Measurements from ENCODE around the gene UGT3A1.
"Not testable (repeated sequence)": the region's sequence is repeated elsewhere in the genome, so short reads cannot be mapped to it uniquely, and the experiment has no call there.

The UGT3A1 gene

DNA sequence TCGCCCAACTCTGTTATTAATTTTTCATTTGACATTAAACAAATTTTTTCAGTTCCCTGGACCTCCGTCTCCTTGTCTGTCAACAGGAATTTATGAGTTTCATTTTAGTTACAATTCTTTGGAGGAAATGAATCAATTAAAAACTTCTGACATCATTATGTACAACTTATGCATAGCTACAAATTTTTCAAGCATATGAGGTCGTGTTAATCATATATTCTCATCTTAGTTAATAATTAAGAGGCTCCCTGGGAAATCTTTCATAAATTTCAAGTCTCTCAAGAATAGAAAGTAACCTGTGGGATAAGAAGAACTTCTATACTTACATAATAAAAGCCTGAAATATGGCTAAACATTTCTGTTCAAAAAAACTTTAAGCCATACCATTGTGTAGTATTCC is 3.4 kb downstream of the UGT3A1 start:
- DNase-seq (ENCODE audit: low read depth), result no peak

DNA sequence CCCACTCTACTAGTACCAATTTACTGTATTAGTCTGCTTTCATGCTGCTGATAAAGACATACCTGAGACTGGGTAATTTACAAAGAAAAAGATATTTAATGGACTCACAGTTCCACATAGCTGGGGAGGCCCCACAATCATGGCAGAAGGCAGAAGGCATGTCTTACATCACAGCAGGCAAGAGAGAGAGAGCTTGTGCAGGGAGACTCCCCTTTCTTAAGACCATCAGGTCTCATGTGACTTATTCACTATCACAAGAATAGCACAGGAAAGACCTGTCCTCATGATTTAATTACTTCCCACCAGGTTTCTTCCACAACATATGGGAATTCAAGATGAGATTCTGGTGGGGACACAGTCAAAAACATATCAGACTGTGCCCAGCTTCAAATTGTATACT is 11.5 kb downstream of the UGT3A1 start:
- no peak for DNase-seq (ENCODE audit: low read depth)

DNA sequence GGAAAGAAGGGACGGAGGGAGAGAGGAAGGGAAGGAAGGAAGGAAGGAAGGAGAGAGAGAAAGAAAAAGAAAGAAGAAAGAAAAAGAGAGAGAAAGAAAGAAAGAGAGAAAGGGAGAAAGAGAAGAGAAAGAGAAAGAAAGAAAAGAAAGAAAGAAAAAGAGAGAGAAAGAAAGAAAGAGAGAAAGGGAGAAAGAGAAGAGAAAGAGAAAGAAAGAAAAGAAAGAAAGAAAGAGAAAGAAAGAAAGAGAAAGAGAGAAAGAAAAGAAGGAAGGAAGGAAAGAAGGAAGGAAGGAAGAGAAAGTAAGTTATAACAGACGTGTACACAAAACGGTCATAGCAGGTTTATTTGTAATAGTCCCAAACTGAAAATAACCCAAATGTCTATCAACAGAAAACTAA is 14.3 kb downstream of the UGT3A1 start:
- not testable (repeated sequence) for DNase-seq (ENCODE audit: low read depth)

DNA sequence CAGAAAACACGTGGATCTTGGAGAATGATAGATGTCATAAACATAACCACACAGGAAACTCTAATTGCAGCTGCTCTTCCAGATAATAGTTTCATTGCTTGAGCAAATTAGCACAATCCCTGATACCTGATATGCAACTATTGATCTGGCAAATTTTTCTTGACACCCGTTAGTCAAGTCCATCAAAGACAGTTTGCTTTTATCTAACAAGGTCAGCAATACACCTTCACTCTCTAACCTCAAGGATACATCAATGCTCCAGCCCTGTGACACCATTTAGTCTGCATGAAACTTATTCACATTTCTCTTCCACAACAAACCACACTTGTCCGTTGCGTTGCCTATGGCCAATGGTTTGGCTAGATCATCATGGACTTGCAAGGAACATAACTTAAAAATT is 16.6 kb downstream of the UGT3A1 start:
- DNase-seq (ENCODE audit: low read depth), result no peak

DNA sequence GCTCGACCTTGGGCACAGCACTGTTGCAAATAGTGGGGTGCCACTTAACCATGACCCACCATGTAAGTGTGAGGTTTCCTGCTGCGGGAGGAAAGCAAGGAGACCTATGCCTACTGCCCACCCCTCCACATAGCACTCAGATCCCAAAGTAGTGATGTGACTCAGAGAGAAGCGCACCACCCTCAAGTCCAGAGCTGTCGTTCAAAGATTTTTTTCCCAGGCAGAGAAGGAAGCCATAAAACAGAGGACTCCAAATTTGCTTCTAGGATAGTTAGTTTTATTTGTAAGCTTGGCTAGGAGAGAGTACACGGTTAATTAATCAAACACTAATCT is 19.3 kb downstream of the UGT3A1 start:
- DNase-seq (ENCODE audit: low read depth), result no peak

DNA sequence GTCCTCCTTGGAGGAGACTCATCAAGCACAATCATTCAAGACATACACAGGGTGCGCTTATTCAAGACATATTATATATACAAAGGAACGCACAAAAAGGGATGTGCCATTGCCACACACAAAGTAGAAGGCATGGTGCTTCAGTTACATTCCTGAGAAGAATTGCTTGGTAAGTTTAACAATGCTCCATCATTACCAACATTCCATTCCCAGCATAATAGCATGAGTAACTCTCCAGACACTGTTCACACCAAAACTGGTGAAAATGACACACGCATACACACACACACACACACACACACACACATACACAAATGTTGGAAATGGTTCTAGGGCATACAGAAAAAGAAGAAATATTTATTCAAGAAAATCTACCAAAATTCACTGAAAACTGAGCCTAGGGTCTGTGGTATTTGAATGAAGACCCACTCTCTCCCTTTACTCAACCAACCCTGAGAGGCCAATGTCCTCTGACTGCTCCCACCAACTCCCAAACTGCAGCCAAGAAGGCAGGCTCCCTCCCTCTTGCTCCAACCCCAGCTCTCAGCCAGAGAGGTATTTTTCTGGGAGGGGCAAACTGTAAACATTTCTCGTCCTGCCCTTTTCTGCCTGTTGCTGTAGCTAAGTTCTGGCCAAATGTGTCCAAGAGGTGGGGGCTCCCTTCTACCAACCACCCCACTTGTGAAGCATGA is 19.9 kb downstream of the UGT3A1 start:
- DNase-seq (ENCODE audit: low read depth), result no peak

DNA sequence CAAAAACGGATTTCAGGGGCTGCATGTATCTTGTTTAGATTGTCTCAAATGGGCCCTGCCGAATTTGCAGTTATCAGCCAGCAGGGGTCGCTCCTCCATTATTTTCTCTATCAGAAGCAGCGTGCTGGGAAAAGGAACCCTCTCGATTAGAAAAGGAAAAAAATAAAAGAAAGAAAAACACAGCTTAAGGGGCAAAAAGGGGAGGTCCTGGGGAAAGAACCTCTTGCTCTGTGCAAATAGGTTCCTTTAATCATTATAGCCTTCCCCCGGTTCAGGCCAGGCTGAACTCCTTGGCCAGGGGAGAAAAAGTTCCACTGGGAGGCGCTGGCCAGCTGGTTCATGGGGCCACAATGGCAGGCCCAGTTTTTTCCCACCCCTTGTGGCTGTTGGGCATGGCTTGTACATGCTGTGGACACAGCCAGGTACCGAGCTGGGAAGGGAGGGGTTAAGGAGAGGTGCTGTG is 27.8 kb downstream of the UGT3A1 start:
- DNase-seq (ENCODE audit: low read depth), result peak; percentile 3

DNA sequence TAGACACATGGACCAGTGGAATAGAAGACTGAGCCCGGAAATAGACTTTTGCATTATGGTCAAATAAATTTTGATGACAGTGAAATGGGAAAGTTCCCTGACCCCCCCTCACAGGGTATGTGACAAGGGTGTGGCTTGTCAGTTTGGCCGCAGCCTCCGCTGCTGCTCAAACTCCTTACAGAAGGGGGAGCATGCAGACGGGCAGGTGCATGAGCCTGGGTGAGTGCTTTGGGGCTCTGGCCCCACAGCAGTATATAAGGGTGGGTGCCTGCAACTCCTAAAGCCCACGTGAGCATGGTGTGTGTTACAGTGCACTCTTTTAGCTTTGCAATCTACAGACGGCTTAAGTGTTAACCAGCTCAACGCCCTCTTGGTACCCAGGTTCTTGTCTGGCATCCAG is 30.9 kb downstream of the UGT3A1 start:
- no peak for DNase-seq (ENCODE audit: low read depth)

DNA sequence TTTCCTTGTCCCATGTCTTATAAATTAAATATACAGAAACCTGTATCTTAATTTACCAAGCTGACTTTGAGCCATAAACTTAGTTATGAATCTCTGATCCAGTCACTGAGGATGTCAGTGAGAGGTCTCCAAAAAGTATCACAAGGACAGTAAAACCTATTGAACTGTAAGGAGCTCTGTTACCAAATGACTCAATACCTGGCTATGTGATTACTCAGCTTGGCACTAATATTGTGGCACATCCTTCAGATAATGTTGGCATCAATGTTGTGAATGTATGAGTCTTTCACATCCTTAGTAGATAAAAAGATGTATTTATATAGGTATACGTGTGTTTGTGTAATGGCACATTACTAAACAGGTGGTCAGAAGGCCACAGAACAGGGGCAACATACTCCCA is 34.8 kb downstream of the UGT3A1 start:
- no peak for DNase-seq (ENCODE audit: low read depth)

DNA sequence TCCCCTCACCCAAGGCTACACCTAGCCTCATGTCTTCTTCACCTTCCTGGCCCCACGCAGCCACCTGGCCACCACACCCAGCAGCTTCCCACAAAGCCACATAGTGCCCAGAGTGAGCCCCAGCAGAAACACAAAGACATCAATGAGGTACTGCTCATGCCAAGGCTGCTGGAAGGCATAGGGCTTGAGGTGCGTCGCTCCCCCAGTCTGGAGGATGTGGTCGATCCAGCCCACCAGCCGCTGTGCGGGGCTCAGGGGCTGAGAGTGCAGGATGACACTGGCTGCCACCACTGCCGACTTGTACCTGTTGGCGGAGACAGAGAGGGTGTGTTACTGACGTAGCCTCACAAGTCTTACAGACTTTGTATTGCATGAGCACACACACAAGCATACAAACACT is 37.0 kb downstream of the UGT3A1 start:
- DNase-seq (ENCODE audit: low read depth), result no peak

DNA sequence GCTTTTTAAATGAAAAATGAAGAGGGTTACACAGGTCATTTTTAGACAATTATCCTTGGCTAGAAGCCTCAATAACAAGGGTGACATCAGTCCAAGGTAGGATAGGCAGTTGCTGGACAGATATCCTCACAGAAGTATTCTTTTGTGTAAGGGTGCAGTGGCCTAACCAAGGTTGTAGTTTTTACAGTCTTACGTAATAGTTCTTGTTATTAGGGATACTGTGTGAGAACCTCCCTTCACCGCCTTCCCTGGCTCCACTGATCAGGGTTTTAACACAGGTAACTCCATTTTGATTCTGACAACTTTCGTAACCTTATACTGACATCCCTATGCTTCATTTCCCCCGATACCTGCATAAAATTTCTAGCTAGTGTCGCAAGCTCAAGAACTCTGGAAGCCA is 44.1 kb downstream of the UGT3A1 start:
- DNase-seq (ENCODE audit: low read depth), result no peak

DNA sequence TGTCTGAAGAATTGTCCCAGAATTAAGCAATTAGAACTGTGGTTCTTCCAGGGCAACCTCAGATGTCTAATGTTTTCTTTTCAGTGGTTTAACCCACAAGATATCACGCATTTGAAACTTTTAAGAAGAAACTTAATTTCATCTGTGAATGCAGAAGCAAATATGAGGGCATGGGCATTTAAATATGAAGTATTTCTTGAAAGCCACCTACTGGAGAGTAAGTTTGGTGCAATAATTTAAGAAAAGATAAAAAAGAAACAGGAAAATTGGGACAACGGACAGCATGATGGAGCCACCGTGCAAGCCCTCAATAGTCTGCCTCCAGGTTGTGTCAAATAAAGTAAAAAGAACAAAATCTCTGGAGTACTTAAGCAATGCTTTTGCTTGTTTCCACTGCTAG is 51.6 kb downstream of the UGT3A1 start:
- no peak for DNase-seq (ENCODE audit: low read depth)

DNA sequence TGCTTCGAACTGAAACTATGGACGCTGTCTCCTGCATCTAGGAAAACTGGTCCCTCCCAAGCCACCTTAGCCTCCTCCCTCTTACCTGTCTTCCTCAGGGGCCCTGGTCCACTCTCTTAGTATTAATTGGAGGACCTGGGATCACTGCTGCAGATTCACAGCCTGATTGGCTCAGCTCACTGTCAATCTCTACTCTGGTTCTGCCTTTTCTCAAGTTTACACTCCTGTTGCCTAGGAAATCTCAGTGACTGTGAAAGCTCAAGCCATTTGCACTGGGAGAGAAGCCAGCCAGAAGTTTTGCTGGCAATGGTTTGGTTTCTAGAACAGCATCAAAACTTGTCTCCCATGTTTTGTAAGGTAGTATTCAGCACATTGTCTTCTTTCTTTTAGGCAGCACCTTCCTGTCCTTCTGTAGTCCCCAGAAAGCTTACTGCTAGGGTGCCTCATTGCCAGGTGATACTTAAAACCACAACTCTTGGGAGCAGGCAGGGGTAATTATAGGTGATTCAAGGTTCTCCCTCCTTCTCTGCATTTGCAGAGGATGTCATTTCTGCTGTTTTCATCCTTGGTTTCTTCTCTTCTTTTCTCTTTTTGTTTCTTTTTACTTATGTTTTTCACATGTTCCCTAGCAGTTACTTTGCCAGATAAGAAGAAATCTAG is 52.5 kb downstream of the UGT3A1 start, which contains the start of gene CAPSL:
TSS of gene CAPSL (minus strand) at position 55 of the 660 bp plus-strand sequence. CDS start 17,502 bp downstream, outside the sequence.
- DNase-seq (ENCODE audit: low read depth), result no peak

DNA sequence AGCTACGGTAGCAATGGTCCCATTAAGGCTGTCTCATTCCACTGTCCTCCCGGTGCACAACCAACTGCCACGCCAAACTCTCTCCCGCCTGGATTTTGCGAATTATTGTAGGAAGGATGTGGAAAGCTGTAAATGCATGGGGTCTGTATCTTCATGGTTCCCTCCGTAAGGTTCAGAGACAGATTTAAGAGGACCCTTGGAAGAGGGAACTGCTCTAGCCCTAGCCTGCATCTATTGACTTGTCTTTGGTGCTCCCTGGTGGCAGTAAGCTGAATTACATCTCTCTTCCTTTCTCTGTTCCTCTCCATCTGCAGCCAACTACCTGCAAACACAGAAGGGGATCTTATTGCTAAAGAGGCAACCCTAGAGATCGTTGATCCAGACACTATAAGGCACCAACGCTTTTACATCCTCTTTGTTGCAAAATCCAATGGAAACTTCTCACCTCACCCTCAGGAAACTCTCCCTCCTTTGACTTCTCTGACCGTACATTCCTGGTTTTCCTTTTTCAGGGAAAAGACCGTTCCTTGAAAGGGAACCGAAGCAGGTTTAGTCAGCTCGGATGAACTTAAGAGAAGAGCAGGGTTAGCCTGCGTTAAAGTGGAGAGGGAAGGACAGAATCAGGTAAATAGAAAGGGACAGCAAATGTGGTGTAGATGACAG is 64.7 kb downstream of the UGT3A1 start:
- DNase-seq (ENCODE audit: low read depth), result peak; percentile 33

DNA sequence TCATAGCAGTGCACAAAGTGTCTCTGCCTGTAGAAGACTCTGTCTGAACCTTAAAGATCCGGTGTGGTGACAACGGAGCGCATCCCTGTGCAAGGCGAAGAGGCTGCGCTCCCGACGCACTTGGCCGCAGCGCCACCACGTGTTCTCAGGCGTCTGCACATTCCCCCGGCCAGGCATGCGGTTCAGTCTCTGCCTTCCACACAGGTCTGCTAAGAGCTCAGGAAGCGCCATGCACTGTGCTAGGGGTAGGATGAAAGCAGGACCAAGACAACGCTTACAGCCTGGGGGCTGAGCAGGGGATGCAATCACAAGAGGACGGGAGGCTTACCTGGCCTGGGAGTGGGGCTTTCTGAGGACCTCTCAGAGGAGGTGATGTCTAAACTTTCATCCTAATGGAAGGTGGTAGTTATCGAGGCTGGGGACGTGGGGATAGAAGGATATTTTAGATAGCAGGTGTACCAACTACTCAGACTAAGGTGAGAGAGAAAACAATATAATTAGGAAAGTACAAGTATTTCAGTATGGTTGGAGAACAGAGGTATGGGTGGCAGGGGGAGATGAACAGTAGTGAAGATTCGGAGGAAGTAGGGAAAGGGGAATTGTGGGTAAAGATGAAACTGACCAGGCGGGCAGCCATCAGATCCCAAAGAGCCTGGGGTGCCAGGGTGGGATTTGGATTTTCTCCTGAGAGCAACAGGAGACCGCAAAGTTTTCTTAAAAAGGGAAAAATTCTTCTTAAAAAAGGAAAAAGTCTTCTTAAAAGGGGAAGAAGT is 66.1 kb downstream of the UGT3A1 start:
- DNase-seq (ENCODE audit: low read depth), result no peak

DNA sequence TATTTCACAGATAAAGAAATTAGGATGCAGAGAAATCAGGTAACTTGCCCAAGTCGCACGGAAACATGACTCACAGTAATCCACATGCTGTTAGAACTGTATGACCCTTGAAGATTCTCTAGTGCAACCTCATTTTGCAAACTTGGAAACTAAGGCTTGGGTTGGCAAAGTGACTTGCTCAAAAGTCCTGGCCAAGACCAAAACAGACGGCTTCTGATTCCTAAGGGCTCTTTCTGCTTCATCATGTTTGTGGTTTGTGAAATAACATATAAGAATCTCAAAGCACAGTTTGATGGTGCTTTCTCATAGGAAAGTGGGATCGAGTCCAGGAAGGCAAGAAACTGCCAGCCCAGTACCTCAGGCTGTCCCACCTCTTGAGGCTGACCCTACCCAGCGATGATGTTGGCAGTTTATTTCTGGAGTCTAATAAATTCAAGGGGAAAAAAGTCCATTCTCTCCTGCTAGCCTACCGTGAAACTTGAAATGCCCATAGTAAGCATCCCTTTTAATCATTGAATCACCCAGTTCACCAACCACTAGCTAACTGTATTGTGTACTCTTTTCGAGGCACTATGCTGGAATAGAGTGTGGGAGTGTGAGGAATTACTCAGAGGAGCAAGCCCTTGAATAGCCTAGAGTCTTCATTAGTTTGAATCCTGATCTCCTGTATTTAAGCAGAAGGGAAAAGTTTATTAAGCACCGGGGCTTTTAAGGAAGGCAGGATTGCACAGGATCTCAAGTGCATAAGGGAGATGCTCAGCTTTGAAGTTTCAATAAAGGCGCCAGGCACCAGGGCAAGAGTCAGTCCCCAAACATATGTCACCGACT is 66.9 kb downstream of the UGT3A1 start:
- no peak for DNase-seq (ENCODE audit: low read depth)

DNA sequence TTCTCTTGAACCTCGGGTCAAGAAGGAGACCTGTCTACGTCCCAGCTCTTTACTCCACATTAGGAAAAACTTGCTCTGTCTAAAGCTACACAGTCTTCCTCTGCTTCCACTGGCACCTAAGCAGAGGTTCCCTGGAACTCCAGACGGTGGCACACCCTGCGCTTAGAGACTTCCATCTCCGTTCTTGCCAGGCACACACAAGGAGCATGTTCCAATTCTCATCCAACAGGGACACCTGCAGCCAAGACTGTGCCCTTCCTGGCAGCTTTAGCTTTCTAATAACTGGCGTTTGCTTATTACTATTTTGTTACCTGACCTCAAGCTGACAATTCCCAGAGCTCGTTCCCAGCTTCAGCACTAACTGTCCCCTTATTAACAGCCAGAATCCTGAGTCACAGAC is 68.7 kb downstream of the UGT3A1 start:
- DNase-seq (ENCODE audit: low read depth), result no peak

DNA sequence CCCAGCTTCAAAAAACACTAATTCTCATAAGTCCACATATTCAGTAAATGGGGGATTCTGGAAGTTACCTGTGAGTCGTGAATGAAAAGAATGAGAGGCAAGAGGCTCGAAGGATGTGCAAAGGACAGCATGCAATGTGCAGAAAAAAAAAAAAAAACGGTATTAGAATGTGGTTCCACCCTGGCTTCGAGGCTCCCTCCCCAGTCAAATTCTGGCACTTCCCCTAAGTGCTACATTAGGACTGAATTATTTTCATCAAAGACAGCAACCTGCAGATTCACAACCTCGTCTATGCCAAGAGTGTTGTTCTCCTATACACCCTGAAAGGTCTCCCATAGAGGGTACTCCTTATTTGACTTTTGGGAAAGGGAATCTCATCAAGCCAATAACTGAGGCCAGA is 69.3 kb downstream of the UGT3A1 start:
- DNase-seq (ENCODE audit: low read depth), result no peak

DNA sequence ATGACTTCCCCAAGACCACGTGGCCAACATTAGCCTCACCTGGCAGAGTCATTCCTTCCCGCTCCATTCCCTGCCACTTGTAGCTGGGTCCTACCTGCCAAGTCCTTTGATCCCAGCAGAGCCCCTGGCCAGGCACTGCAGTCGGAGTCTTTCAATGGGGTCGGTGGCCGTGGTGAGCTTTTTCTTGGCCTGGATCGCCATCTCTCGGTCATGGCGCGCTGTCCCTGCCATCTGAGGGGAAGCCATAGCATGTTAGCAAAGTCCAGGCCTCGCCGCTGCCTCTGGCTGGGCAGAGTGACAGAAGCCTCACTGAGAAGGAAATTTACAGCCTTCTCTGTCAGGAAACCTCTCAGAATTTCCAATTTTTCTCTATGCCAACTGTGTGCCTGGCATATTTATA is 70.3 kb downstream of the UGT3A1 start:
- no peak for DNase-seq (ENCODE audit: low read depth)

DNA sequence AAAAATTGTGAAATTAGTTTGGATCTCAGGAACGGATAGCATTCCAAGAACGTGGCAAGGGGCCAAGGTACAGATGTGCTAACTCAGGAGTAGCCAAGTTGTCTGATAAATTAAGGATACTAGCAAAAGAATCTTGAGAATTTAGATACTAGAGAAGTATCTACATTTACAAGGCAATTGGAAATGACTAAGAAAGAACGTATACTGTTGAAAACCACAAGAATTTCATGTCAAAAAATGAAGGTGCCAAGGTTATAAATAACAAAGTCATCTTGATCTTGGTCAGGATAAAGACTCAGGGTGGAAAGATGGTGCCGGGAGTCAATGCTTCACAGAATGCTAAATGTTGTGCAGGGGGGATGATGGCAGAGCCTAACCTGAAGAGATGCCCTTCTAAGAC is 72.0 kb downstream of the UGT3A1 start:
- no peak for DNase-seq (ENCODE audit: low read depth)

DNA sequence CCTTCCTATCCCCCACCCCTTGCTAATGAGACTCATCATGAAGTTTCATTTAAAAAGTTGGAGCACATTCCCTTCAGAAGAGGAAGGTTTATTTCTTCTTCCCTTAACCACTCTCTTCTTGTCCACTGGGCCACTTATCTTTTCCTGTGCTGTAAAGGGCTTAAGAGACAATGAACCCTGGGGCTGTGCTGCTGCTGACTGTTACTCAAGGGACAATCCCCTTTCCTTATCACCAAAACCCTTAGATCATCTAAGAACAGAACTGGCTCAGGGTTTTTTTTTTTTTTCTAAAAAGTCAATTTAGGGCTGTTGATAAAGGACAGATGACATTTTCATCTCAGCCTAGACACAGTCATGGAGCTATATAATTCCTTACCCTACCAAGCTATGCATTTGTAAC is 82.4 kb downstream of the UGT3A1 start:
- no peak for DNase-seq (ENCODE audit: low read depth)

DNA sequence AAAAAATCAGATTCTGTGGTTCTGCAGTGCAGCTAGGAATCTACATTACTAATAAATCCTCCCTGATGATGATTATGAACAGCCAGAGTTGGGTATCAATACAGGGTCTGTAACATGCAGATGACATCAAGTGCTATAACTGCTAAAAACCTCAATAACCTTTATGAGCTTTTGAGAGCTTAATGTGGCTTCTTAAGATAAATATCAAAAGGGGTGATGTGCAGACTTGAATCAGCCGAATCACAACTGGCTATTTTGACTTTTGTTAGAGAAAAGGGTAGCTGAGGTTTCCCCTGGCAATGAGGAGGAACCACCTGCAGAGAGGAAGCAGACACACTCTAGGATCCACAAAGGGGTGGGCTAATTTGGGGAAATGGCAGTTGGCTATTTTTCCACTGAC is 83.0 kb downstream of the UGT3A1 start:
- no peak for DNase-seq (ENCODE audit: low read depth)
